MV-4-11 (cell line): ENCODE data around the gene FMN2.
A peak's percentile ranks its signal among the peaks of the same experiment; 100 is the strongest.

Experiments used
- DNase-seq: peaks from one replicate; lab custom pipeline; 2025; lab: John Stamatoyannopoulos, UW

Gene FMN2

GRCh38 chr1:240091614-240092300, at the start of gene FMN2:
Gene FMN2 (plus strand): TSS chr1:240091883. CDS start chr1:240092110, 227 bp downstream.
- DNase-seq, result no peak

- DNase-seq, result no peak
Measured at GRCh38 chr1:240044620-240045019, 47.1 kb upstream of the FMN2 start.

- DNase-seq, result no peak
Measured at GRCh38 chr1:240046000-240046399, 45.7 kb upstream of the FMN2 start.

- no peak for DNase-seq
Measured at GRCh38 chr1:240054109-240054701, 37.5 kb upstream of the FMN2 start.

GRCh38 chr1:240055936-240056335, 35.7 kb upstream of the FMN2 start:
- DNase-seq, result no peak

GRCh38 chr1:240056350-240056749, 35.3 kb upstream of the FMN2 start:
- DNase-seq, result no peak

- DNase-seq, result no peak
Measured at GRCh38 chr1:240058049-240058448, 33.6 kb upstream of the FMN2 start.

- DNase-seq, result no peak
Measured at GRCh38 chr1:240068961-240069360, 22.7 kb upstream of the FMN2 start.

GRCh38 chr1:240070188-240070587, 21.5 kb upstream of the FMN2 start:
- no peak for DNase-seq

- DNase-seq, result no peak
Measured at GRCh38 chr1:240073097-240073496, 18.6 kb upstream of the FMN2 start.

GRCh38 chr1:240074422-240074821, 17.3 kb upstream of the FMN2 start:
- no peak for DNase-seq

GRCh38 chr1:240074908-240075307, 16.8 kb upstream of the FMN2 start:
- DNase-seq, result peak; percentile 79

GRCh38 chr1:240084337-240084736, 7.3 kb upstream of the FMN2 start:
- DNase-seq, result no peak

- no peak for DNase-seq
Measured at GRCh38 chr1:240084749-240085148, 6.9 kb upstream of the FMN2 start.

- no peak for DNase-seq
Measured at GRCh38 chr1:240086726-240087125, 5.0 kb upstream of the FMN2 start.

GRCh38 chr1:240090014-240090413, 1.7 kb upstream of the FMN2 start:
- no peak for DNase-seq

- no peak for DNase-seq
Measured at GRCh38 chr1:240090957-240091600, 604 bp upstream of the FMN2 start.

GRCh38 chr1:240092301-240093119, 827 bp downstream of the FMN2 start:
- no peak for DNase-seq

- DNase-seq, result no peak
Measured at GRCh38 chr1:240093120-240093961, 1.7 kb downstream of the FMN2 start.

- no peak for DNase-seq
Measured at GRCh38 chr1:240094041-240094722, 2.5 kb downstream of the FMN2 start.

GRCh38 chr1:240096974-240097373, 5.3 kb downstream of the FMN2 start:
- DNase-seq, result no peak
